Activated naive CD4-positive, alpha-beta T cell treated with anti-CD3 and anti-CD28 coated beads, Interleukin-2, amount 50 U/mL, for 24 hours (primary cell): ENCODE data around the gene HNRNPM.

ENCODE experiments used
- H3K27ac Mint-ChIP-seq: one replicate; pipeline ENCODE4 v1.8.0; 2021; ENCODE audit warnings: mild to moderate bottlenecking, mixed read lengths
- H3K27me3 Mint-ChIP-seq: one replicate; pipeline ENCODE4 v1.8.0; 2021; ENCODE audit warnings: mixed read lengths
- H3K36me3 Mint-ChIP-seq: one replicate; pipeline ENCODE4 v1.8.0; 2021; ENCODE audit warnings: mixed read lengths
- H3K4me1 Mint-ChIP-seq: one replicate; pipeline ENCODE4 v1.8.0; 2021; ENCODE audit warnings: mixed read lengths
- H3K4me3 Mint-ChIP-seq: one replicate; pipeline ENCODE4 v1.8.0; 2021; ENCODE audit warnings: mild to moderate bottlenecking, mixed read lengths
- H3K9me3 Mint-ChIP-seq: one replicate; pipeline ENCODE4 v1.8.0; 2021; ENCODE audit warnings: mixed read lengths

Gene HNRNPM

DNA sequence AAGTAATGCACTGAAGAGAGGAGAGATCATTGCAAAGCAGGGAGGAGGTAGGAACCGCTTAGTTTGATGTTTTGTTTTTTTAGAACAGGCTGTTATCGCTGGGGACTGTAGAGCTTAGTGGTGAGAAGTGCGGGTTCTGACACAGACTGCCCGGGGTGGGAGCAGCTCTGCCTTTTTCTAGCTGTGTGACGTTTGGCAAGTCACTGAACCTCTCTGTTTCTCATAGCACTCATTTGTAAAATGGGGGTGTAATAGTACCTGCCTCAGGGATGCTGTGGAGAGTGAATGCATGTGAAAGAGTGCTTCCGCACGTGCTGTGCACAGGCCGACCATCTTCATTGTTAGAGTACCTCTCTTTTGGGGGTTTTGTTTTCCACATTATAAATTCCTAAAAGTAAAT lies 38.4 kb downstream of the HNRNPM start:
- Mint-ChIP-seq H3K4me3 (no peak overlapping the region), H3K4me1 (peaks cover 63% of the 10 kb centered on the region), H3K27ac (peak overlapping the region; percentile 53), H3K36me3 (peaks cover 3% of the 10 kb centered on the region), H3K27me3 (no peaks in the 10 kb centered on the region), H3K9me3 (no peaks in the 10 kb centered on the region)

DNA sequence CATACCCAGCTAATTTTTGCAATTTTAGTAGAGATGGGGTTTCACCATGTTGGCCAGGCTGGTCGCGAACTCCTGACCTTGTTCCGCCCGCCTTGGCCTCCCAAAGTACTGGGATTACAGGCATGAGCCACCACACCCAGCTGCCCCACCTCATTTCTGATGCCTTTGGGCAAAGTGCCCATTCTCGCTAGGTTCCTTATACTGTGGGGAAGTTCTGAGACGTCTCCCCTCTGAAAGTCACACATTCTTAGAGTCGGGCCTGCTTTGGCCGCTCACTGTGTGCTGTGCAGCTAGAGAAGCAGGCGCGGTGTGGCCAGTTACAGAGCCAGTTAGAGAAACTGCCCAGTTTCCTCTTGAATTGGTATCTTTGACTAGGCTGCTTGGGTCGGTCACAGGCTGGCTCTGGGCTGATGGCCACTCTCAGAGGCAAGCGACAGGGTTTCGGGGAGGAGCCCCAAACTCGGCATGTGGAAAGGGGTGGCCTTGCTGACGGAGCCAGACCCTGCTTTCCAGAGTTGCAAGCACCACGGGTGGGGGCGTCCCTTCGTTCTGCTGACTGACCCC lies 39.6 kb downstream of the HNRNPM start:
- no peak overlapping the region for H3K27ac Mint-ChIP-seq
- H3K4me3 Mint-ChIP-seq: no peak overlapping the region
- H3K4me1 Mint-ChIP-seq: peaks cover 56% of the 10 kb centered on the region
- H3K27me3 Mint-ChIP-seq: no peaks in the 10 kb centered on the region
- peaks cover 3% of the 10 kb centered on the region for H3K36me3 Mint-ChIP-seq
- H3K9me3 Mint-ChIP-seq: no peaks in the 10 kb centered on the region

DNA sequence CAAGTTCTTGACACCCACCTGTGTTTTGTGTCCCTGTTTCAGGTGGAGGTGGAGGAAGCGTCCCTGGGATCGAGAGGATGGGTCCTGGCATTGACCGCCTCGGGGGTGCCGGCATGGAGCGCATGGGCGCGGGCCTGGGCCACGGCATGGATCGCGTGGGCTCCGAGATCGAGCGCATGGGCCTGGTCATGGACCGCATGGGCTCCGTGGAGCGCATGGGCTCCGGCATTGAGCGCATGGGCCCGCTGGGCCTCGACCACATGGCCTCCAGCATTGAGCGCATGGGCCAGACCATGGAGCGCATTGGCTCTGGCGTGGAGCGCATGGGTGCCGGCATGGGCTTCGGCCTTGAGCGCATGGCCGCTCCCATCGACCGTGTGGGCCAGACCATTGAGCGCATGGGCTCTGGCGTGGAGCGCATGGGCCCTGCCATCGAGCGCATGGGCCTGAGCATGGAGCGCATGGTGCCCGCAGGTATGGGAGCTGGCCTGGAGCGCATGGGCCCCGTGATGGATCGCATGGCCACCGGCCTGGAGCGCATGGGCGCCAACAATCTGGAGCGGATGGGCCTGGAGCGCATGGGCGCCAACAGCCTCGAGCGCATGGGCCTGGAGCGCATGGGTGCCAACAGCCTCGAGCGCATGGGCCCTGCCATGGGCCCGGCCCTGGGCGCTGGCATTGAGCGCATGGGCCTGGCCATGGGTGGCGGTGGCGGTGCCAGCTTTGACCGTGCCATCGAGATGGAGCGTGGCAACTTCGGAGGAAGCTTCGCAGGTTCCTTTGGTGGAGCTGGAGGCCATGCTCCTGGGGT lies 41.0 kb downstream of the HNRNPM start:
- Mint-ChIP-seq H3K36me3 (peaks cover 3% of the 10 kb centered on the region), H3K27ac (peak overlapping the region; percentile 82), H3K27me3 (no peaks in the 10 kb centered on the region), H3K4me3 (no peak overlapping the region), H3K9me3 (no peaks in the 10 kb centered on the region), H3K4me1 (peaks cover 50% of the 10 kb centered on the region)

DNA sequence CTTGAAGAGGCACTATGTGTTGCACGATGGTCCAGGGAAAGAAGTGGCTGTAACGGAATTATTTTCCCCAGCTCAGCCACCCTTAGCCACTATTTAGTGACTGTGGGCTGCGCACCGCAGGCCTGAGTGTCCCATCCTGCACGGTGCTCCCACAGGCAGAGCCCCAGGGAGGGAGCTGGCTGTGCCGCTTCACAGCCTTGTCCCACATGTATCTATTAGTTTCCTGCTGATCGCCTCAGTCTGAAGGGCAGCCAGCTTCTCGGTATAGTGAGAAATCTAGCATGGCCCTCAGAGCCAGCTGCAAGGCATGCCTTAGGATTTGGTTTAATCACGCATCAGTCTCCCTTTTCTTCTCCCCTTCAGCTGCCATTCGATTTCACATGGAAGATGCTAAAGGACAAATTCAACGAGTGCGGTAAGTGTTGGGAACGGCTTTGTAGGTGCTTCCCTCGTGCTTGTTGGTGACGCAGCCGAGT lies 41.9 kb downstream of the HNRNPM start:
- peaks cover 40% of the 10 kb centered on the region for H3K4me1 Mint-ChIP-seq
- no peaks in the 10 kb centered on the region for H3K9me3 Mint-ChIP-seq
- H3K27me3 Mint-ChIP-seq: no peaks in the 10 kb centered on the region
- H3K36me3 Mint-ChIP-seq: peaks cover 3% of the 10 kb centered on the region
- peak overlapping the region; percentile 27 for H3K4me3 Mint-ChIP-seq
- H3K27ac Mint-ChIP-seq: peak overlapping the region; percentile 77

- Mint-ChIP-seq H3K9me3 (no peaks in the 10 kb centered on the region), H3K4me3 (peak overlapping the region; percentile 27), H3K36me3 (peaks cover 3% of the 10 kb centered on the region), H3K4me1 (peaks cover 36% of the 10 kb centered on the region), H3K27me3 (no peaks in the 10 kb centered on the region), H3K27ac (peak overlapping the region; percentile 91)
These were observed 42.5 kb downstream of the HNRNPM start for GRCh38 chr19:8487137-8487851.

DNA sequence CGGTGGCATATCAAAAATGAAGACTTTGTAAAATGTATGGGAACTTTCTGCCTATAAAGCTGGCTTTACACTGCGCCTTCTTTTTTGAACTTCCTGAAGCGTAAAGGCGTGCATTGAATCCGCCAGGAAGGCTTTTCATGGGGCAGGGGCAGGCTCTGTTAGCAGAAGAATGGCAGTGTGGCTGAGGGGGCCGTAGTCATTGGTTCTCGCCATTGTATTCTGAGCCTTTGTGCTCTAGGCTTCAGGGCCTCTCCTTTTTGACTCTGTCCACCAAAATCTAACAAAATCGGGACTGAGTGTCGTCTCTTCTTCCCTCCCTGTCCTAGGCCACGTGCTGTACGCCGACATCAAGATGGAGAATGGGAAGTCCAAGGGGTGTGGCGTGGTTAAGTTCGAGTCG lies 43.6 kb downstream of the HNRNPM start:
- H3K4me1 Mint-ChIP-seq: peaks cover 27% of the 10 kb centered on the region
- no peaks in the 10 kb centered on the region for H3K36me3 Mint-ChIP-seq
- H3K27ac Mint-ChIP-seq: peak overlapping the region; percentile 70
- H3K27me3 Mint-ChIP-seq: no peaks in the 10 kb centered on the region
- no peaks in the 10 kb centered on the region for H3K9me3 Mint-ChIP-seq
- H3K4me3 Mint-ChIP-seq: no peak overlapping the region

GRCh38 chr19:8489561-8490394 lies 45.0 kb downstream of the HNRNPM start:
- Mint-ChIP-seq H3K4me3 (no peak overlapping the region), H3K4me1 (peaks cover 32% of the 10 kb centered on the region), H3K36me3 (no peaks in the 10 kb centered on the region), H3K9me3 (no peaks in the 10 kb centered on the region), H3K27me3 (no peaks in the 10 kb centered on the region), H3K27ac (no peak overlapping the region)

- no peak overlapping the region for H3K27ac Mint-ChIP-seq
- peaks cover 38% of the 10 kb centered on the region for H3K4me1 Mint-ChIP-seq
- H3K27me3 Mint-ChIP-seq: no peaks in the 10 kb centered on the region
- H3K36me3 Mint-ChIP-seq: no peaks in the 10 kb centered on the region
- H3K4me3 Mint-ChIP-seq: no peak overlapping the region
- H3K9me3 Mint-ChIP-seq: no peaks in the 10 kb centered on the region
These were observed 45.6 kb downstream of the HNRNPM start for GRCh38 chr19:8490395-8490760.

DNA sequence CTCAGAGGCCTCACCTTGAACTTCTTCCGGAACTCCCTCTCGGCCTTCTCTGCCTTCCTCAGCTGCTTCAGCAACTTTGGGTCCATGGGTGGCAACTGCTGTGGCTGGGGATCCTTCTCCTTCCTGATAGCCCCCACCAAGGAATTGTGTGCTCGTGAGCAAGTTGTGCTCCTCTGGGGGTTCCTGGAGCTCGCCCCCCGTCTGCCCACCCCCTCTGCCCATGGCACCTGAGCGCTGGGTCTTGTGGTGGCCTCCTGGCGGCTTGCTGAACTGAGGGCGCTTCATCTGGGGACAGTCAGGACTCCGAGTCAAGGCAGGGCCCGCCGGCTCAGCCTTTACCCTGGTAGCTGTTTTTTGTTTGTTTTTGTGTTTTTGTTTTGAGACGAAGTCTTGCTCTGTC lies 46.1 kb downstream of the HNRNPM start:
- H3K9me3 Mint-ChIP-seq: no peaks in the 10 kb centered on the region
- H3K27me3 Mint-ChIP-seq: no peaks in the 10 kb centered on the region
- peak overlapping the region; percentile 38 for H3K27ac Mint-ChIP-seq
- H3K4me3 Mint-ChIP-seq: no peak overlapping the region
- peaks cover 42% of the 10 kb centered on the region for H3K4me1 Mint-ChIP-seq
- H3K36me3 Mint-ChIP-seq: no peaks in the 10 kb centered on the region

GRCh38 chr19:8491574-8491973 lies 46.8 kb downstream of the HNRNPM start:
- H3K27ac Mint-ChIP-seq: no peak overlapping the region
- H3K4me3 Mint-ChIP-seq: no peak overlapping the region
- peaks cover 37% of the 10 kb centered on the region for H3K4me1 Mint-ChIP-seq
- H3K9me3 Mint-ChIP-seq: no peaks in the 10 kb centered on the region
- H3K27me3 Mint-ChIP-seq: no peaks in the 10 kb centered on the region
- H3K36me3 Mint-ChIP-seq: no peaks in the 10 kb centered on the region

GRCh38 chr19:8494158-8494557 lies 49.4 kb downstream of the HNRNPM start:
- Mint-ChIP-seq H3K9me3 (no peaks in the 10 kb centered on the region), H3K36me3 (no peaks in the 10 kb centered on the region), H3K4me1 (peaks cover 15% of the 10 kb centered on the region), H3K4me3 (no peak overlapping the region), H3K27me3 (no peaks in the 10 kb centered on the region), H3K27ac (no peak overlapping the region)

DNA sequence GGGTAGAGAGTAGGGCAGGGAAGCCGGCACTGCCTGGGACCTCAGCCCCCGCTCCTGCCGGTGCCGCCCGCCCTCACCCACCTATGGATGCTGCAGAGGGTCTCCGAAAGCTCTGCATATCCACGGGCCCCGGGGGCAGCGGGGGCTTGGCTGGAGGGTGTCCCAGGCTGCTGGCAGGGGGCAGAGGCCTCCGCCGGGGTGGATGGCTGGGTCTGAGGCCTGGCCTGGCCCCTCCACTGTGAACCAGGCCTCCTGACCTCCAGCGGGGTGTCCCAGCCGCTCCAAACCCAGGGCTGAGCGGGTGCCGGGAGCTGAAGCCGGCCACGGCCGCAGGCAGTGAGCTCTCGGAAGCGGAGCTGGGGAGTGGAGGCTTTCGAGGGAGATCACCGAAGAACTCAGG lies 53.5 kb downstream of the HNRNPM start:
- Mint-ChIP-seq H3K27me3 (no peaks in the 10 kb centered on the region), H3K4me3 (no peak overlapping the region), H3K9me3 (no peaks in the 10 kb centered on the region), H3K4me1 (peaks cover 25% of the 10 kb centered on the region), H3K27ac (no peak overlapping the region), H3K36me3 (no peaks in the 10 kb centered on the region)

GRCh38 chr19:8499048-8499833 lies 54.5 kb downstream of the HNRNPM start:
- no peak overlapping the region for H3K27ac Mint-ChIP-seq
- peaks cover 24% of the 10 kb centered on the region for H3K4me1 Mint-ChIP-seq
- H3K36me3 Mint-ChIP-seq: no peaks in the 10 kb centered on the region
- H3K27me3 Mint-ChIP-seq: no peaks in the 10 kb centered on the region
- no peak overlapping the region for H3K4me3 Mint-ChIP-seq
- no peaks in the 10 kb centered on the region for H3K9me3 Mint-ChIP-seq

GRCh38 chr19:8500158-8500557 lies 55.4 kb downstream of the HNRNPM start:
- no peaks in the 10 kb centered on the region for H3K9me3 Mint-ChIP-seq
- H3K36me3 Mint-ChIP-seq: no peaks in the 10 kb centered on the region
- no peaks in the 10 kb centered on the region for H3K27me3 Mint-ChIP-seq
- no peak overlapping the region for H3K4me3 Mint-ChIP-seq
- peaks cover 21% of the 10 kb centered on the region for H3K4me1 Mint-ChIP-seq
- peak overlapping the region; percentile 8 for H3K27ac Mint-ChIP-seq

DNA sequence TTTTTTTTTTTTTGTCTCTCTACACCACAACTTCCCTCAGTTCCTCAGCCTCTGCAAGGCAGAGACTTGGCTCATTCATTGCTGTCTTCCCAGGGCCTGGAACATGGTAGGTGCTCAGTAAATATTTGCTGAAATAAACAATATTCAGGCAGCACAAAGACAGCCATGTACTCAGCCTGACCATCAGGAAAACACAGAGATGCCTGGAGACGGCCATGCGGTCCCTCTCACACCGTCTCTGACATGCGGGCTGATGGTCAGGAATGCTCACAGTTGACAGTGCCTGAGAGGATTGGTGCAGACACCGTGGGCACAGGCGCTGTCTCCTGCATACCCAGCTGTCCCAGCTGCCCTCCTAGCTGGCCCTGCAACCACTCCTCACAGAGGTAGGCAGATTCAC lies 56.7 kb downstream of the HNRNPM start:
- H3K27me3 Mint-ChIP-seq: no peaks in the 10 kb centered on the region
- no peak overlapping the region for H3K4me3 Mint-ChIP-seq
- H3K36me3 Mint-ChIP-seq: no peaks in the 10 kb centered on the region
- no peak overlapping the region for H3K27ac Mint-ChIP-seq
- H3K4me1 Mint-ChIP-seq: peaks cover 23% of the 10 kb centered on the region
- no peaks in the 10 kb centered on the region for H3K9me3 Mint-ChIP-seq
